Testis (tissue), 2 donors: ENCODE results near the gene PRDM1.

Experiments used
- POLR2A ChIP-seq: fragments of 450-650 bp; IDR thresholded peaks from one replicate; pipeline ENCODE4 v1.6.1; 2017; ENCODE audit warnings: antibody characterized with exemption, mild to moderate bottlenecking, moderate library complexity
- TF ChIP-seq, protein P1 (sequence below), 3 experiments: fragments of 450-650 bp in 2 of 3; fragments of 200-600 bp in 1 of 3; sonication (generic) in 1 of 3; IDR thresholded peaks; one replicate each; pipeline ENCODE4 v1.5.1; 2016 to 2019; ENCODE audit warnings: antibody characterized with exemption in 3 of 3, mild to moderate bottlenecking in 2 of 3, moderate library complexity in 1 of 3

DNA sequence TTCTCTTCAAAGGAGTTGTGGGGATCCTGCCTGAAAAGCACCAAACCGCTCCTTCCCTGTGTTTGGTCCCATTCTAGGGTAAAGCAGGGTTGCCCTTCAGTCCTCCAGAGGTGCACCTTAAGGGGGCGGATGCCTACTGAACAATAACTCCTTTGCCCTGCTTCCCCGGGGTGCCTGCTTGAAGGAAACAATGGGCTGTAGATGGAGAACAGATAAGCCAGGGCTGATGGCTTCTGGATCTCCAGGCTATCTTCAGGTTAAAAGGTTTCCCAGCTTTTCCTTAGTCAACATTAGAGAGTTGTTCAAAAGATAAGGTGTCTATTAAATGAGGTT, 5.4 kb upstream of the PRDM1 start:
- TF ChIP-seq, protein P1, sequence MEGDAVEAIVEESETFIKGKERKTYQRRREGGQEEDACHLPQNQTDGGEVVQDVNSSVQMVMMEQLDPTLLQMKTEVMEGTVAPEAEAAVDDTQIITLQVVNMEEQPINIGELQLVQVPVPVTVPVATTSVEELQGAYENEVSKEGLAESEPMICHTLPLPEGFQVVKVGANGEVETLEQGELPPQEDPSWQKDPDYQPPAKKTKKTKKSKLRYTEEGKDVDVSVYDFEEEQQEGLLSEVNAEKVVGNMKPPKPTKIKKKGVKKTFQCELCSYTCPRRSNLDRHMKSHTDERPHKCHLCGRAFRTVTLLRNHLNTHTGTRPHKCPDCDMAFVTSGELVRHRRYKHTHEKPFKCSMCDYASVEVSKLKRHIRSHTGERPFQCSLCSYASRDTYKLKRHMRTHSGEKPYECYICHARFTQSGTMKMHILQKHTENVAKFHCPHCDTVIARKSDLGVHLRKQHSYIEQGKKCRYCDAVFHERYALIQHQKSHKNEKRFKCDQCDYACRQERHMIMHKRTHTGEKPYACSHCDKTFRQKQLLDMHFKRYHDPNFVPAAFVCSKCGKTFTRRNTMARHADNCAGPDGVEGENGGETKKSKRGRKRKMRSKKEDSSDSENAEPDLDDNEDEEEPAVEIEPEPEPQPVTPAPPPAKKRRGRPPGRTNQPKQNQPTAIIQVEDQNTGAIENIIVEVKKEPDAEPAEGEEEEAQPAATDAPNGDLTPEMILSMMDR (IDR thresholded peaks at IDR 0.05), result no peak
- no peak for TF ChIP-seq POLR2A
